GM12864 (cell line): ENCODE measurements around the gene SSH2.
"Not testable (repeated sequence)": the region's sequence is repeated elsewhere in the genome, so short reads cannot be mapped to it uniquely, and the experiment has no call there.

Experiments used
- DNase-seq: peaks from one replicate; pipeline ENCODE4 v3.0.0-alpha.2; 2011; ENCODE audit warnings: low read depth
- H3K4me3 ChIP-seq: 2 replicates; pipeline ENCODE4 v1.5.1; 2011; ENCODE audit warnings: mild to moderate bottlenecking, low read depth, low read length, control low read depth
- CTCF ChIP-seq: IDR thresholded peaks from 2 replicates; pipeline ENCODE4 v1.5.1; 2011; ENCODE audit warnings: low read depth, mild to moderate bottlenecking, moderate library complexity, low read length, control low read depth, inconsistent platforms; ENCODE audit errors: missing control alignments

Gene SSH2

GRCh38 chr17:29903471-29903870, 26.6 kb downstream of the SSH2 start:
- no peak for TF ChIP-seq CTCF
- DNase-seq, result no peak
- no peak overlapping the region for H3K4me3 ChIP-seq

DNA sequence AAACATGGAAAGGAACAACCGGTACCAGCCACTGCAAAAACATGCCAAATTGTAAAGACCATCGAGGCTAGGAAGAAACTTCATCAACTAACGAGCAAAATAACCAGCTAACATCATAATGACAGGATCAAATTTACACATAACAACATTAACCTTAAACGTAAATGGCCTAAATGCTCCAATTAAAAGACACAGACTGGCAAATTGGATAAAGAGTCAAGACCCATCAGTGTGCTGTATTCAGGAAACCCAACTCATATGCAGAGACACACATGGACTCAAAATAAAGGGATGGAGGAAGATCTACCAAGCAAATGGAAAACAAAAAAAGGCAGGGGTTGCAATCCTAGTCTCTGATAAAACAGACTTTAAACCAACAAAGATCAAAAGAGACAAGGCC, 32.9 kb downstream of the SSH2 start:
- DNase-seq, H3K4me3 ChIP-seq: not testable (repeated sequence)

DNA sequence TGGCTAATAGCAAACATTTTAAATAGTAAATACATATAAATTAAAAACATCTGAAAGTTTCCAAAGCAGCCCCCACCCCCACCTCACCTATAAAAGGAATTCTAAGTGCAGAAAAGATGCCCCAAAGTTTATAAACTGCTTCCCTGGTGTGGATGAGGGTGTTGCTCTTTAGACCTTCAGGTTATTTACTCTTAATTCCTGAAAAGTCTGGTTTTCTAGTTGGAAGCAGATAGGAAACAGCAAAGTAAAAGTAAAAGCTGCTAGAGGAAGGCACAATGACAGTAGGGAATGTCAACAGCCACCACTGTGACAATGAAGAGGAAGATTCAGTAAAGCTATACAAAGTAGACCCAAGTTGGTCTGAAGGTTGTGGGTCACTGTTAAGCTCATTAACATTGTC, 37.8 kb downstream of the SSH2 start:
- TF ChIP-seq CTCF, result no peak
- no peak overlapping the region for H3K4me3 ChIP-seq

DNA sequence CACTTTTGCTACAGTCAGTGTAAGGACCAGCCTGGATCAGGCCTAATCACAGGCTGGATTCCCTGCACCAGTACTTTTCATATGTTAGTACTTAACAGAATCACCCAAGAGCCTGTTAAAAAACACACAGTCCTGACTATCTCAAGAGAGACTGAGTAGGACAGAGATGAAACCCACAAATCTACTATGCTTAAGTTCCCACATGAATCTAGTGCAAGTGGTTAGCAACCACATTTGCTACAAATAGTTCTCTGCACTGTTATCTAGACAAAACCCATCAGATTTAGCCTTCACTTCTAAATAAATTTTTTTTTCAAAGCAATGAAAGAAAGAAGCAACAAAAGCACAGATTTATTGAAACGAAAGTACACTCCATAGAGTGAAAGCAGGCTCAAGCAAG, 38.9 kb downstream of the SSH2 start:
- DNase-seq, result no peak
- no peak overlapping the region for H3K4me3 ChIP-seq
- TF ChIP-seq CTCF, result no peak

More for the DNA sequence above, 37.8 kb downstream of the SSH2 start:
- no peak for DNase-seq

GRCh38 chr17:29885031-29885640, 44.9 kb downstream of the SSH2 start:
- H3K4me3 ChIP-seq, result no peak overlapping the region
- DNase-seq, result no peak
- no peak for TF ChIP-seq CTCF

DNA sequence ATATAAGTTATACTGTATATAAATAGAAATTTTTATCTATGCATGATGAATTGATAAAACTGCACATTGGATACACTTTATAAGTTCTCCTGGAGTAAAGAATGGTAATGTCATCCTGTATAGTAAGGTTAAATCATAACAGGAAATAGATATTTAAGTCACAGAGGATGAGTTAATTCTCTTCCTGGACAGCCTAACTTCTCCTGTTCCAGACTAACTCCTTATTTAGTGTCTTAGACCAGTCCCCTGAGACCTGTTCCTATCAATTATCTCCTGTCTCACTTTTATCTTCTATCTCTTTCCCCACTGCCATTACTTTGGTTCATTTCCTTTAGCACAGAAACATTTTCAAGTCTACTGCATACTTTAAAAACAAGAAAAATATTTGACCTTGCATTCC, 46.5 kb downstream of the SSH2 start:
- TF ChIP-seq CTCF, result no peak
- DNase-seq, result no peak
- H3K4me3 ChIP-seq, result no peak overlapping the region

GRCh38 chr17:29881256-29881655, 48.8 kb downstream of the SSH2 start:
- no peak for TF ChIP-seq CTCF

More at GRCh38 chr17:29881256-29881655, 48.8 kb downstream of the SSH2 start:
- no peak for DNase-seq
- no peak overlapping the region for H3K4me3 ChIP-seq
